ENCODE results near the gene EPB41L5.
"Not testable (repeated sequence)": the region's sequence is repeated elsewhere in the genome, so short reads cannot be mapped to it uniquely, and the experiment has no call there.

Gene EPB41L5

DNA sequence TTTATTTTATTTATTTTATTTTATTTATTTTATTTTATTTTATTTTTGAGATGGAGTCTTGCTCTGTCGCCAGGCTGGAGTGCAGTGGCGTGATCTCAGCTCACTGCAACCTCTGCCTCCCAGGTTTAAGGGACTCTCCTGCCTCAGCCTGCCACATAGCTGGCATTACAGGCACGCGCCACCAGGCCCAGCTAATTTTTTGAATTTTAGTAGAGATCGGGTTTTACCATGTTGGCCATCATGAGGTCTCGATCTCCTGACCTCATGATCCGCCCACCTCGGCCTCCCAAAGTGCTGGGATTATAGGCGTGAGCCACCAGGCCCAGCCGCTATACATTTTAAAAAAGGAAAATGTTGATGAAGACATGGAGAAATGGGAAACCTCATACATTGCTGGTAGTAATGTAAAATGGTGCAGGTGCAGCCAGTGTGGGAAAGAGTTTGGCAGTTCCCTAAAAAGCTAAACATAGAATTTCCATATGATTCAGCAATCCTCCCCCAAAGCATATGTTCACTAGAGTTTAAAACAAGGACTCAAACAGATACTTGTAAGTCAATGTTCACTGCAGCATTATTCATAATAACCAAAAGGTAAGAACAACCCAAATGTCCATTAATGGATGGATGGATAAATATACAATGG is 187.1 kb downstream of the EPB41L5 start:
- not testable (repeated sequence) for DNase-seq (ENCODE audit: low read depth)

DNA sequence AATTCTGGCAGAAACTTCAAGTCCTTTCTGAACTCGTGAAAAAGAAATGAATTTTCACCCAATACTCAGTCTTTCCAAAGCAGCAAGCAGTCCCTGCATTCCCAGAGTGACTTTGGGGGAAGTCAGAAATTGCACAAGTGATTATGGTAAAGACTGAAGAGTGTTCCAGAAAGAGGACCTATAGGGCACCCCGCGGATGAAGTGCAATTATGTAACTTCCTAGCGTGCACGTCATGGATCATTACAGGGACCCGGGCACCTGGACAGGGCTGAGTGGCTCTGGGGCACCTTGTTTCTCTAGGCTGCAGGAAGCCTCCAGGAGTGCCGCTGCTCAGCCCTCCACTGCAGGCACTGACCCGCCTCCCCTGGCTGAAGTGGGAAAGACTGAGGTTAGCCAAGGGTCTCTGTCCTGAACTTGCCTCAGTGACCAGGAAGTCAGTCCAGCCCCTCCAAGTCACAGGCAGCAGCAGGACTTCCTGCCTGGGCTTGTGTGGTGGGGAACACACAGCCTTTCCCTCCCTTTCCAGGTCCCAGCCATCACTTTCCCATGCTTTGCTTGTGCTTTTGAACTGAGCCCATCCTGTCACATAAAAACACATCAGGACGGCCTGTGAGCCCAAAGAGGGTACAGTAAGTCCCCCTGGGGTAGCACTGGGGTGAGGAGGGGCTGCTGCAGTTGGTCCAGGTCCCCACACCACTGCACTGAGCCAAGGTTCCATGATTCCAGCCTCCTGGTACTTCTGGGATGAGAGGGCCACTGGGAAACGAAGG is 190.6 kb downstream of the EPB41L5 start:
- no peak for DNase-seq (ENCODE audit: low read depth)

DNA sequence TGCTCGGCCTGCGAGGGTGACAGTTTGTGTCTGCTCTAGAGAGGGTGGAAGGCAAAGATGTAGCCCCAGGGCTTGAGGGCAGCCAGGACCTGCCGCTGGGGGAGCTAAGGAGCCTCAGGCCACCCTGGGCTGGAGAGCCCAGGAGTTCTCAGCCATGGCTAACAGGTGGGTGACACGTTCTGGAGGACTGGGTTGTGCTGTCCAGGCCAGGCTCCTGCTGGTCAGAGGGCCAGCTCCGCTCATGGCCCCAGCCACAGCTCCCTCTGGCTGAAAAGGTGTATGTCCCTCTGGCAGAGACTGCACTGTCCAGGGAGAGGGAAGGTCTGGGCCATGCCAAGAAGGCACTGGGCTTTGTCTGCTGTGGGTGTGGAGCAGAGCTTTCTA is 191.1 kb downstream of the EPB41L5 start:
- DNase-seq (ENCODE audit: low read depth), result no peak

DNA sequence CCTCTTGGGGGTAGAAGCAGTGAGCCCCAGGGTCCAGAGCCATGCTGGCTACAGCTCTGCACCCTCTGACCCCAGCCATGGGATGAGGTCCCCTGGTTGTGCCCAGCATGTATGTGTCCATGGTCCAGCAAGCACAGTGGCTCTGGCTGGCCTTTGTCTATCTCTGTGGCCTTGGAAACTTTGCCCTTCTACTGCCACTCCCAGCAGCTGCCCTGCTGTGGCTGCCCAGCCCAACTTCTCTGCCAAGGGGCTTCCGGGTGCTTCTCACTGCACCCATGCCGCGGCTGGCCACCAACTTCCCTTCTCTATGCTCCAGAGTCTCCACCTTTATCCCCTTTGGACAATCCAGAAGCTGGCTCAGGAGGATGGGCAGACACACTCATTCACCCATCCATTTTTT is 191.5 kb downstream of the EPB41L5 start:
- no peak for DNase-seq (ENCODE audit: low read depth)

DNA sequence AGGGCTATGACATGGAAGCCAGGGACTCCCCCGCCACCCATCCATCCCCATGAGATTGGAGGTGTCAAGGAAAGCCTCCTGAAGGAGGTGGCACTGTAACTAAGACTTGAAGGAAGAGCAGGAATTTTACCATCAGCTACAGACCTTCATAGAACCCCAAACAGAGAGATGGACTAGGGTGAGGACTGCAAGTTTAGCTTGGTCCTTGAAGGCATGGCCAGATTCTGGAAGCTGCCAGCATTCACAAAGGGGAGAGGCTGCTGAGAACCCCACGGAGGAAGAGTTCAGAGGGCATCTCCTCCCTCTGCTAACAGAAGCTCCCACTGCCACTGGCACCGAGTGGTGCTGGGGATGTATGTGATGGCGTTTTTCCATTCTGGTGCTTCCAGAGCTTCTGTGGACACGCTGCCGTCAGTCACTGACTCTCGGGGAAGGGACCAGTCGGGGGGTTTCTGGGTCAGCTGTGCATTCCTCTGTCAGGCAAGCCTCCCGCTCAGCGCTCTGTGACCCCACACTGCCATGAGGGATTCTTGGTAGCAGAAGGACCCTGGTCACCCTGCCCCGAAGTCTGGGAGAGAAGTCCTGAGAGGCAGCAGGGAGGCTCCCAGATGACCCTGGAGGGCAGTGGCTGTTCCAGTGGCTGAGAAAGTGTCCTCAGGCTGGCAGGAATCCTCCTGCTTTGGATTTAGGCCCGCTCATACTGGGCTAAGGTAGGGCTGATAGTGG is 192.2 kb downstream of the EPB41L5 start:
- DNase-seq (ENCODE audit: low read depth), result no peak

DNA sequence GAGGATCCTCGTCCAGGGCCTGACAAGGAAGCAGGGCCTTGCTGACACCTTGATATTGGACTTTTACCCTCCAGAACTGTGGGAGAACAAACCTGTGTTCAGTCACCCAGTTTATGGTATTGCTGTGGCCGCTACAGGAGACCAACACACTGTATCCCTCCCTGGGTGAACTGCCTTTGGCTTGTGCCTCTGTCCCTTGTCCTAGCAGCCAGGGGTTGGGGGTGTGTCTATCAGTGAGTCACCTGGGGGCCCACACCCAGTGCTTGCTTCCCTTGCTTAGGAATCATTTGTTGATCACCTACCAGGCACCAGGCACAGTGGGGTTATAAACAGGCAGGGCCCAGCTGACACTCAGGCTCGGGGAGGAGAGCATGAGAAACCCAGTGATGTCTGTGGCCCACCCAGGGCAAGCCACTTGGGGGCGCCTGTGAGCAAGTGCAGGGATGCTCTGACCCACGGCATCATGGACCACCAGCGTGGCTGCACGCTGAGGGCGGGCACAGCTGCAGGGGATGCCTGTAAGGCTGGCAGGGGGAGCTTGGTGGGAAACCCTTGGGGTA is 193.2 kb downstream of the EPB41L5 start:
- DNase-seq (ENCODE audit: low read depth), result peak; percentile 31

DNA sequence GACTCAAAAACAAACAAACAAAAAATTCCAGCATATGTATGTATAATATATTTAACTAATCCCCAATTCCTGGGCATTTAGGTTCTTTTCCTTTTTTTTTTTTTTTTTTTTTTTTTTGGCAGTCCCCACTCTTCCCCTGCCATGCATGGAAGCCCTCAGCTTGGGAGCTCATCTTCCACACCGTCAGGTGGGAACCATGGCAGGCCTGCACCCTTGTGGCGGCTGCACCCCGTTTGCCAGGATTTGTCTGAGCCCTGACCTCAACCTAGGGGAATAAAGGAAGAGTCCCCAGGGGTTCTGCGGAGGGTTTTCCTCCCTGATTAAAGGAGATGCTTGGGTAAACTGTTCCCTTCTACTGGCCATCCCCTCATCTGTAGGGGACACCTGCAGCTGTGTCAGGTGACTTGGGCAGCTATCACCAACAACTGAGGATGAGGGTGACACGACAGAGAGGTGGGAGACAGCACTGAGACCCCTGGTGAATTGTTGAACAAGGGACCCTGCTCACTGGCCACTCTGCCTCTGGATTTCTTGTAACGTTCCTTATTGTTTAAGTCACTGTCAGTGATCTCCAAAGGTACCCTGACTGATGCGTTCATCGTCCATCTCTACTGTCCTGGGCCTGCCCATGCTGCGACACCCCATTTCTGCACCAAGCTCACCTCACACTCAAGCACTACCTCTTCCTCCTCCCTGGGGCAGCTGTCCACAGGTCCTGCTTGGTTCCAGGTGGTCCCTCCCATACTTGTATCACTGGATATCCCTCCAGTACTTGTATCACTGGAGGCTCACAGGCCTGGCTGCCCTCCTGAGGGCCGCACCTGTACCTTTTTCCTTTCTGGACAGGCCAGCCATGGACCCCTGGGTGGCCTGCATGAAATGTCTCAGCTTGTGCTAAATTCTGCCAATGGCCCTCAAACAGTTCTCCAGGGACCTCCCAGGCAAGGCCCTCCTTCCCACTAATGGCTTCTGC is 195.8 kb downstream of the EPB41L5 start:
- no peak for DNase-seq (ENCODE audit: low read depth)

DNA sequence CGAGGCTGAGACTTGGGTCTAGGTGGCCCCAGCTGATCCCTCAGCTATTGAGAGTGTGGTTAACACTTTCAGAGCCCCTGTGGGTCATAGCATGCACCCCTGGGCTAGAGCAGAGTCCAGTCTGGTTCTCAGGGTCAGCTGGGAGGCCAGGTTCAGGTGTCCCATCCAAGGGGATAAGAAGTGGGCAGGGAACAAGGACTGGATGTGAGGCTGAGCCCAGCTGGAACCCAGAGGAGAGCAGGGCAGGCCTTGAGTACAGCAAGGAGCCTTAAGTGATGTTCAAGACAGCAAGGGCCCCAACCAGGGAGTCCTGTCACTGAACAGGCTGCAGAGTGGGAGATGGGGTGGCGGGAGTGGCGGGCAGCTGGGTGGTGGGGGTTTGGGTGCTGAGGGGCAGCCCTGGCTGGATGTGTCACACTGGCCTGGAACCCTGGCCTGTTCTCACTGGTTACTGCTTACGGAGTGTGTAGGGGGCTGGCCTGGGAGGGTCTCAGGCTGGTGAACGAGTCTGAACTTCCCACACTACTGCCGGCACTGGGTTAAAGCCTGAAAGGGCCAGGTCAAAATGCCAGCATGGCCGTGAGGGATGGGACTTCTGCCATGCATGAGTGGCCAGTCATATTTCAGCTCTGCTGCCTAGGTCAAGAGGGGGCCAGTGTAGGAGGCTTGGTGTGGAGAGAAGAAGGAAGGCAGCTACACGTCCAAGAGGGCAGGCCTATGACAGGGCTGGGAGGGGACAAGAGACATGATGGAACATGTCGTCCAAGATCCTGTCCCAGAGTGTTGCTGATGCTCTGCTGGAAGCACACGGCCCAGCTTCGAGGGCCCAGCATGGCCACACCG is 196.8 kb downstream of the EPB41L5 start:
- DNase-seq (ENCODE audit: low read depth), result no peak

DNA sequence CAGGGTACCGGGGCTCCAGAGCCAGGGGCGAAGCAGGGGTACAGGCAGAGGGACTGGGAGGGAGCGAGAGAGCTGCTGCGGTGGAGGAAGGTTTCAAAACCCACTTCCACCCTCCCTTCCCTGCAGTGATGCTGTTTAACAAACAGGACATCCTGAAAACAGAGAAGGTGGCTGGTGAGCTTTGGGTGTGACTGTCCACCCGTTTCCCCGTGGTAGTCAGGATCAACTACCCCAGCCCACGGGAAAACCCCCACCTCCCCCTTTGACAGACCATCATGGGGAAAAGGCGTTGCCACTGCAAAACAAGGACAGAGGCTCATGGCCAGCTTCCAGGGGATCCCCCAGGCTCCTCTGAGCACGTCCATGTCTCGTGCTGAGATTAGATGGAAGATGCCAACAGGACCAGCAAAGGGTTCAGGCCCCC is 197.4 kb downstream of the EPB41L5 start:
- DNase-seq (ENCODE audit: low read depth), result no peak

DNA sequence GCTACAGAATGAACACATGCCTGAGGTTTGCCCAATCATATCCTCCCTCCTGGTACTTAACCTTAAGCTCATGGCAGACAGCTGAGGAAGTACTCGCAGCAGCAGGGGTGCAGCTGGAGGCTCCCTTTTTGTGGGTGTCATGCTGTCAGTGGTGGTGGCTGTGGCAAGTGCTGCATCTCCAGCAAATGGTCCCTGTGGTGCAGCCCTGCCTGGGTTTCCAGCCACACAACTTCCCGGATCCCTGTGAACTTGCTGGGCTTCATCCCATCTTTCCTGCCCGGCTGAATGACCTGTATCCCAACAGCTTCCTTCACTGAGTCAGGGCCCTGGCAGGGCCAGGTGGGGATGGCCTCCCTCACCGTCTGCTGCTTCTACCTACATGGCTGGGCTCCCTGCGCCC is 205.3 kb downstream of the EPB41L5 start:
- DNase-seq (ENCODE audit: low read depth), result no peak

DNA sequence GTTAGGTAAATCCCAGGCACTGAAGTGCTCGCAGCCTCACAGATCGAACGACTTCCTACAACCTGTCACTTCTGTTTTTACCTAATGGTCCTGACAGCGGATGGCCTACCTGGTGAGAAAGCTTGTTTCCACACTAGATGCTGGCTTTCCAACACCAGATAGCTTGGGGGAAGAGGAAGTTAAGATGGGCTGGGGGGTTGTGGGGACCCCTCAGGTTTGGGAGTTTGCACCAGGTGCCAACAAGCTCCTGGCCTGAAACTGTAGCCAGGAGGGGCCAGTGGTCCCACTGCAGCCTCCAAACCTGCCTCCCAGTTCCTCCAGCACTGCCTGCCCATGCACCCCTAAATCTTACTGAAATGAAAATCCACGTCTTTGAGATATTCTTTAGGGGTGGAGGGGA is 206.4 kb downstream of the EPB41L5 start:
- no peak for DNase-seq (ENCODE audit: low read depth)

DNA sequence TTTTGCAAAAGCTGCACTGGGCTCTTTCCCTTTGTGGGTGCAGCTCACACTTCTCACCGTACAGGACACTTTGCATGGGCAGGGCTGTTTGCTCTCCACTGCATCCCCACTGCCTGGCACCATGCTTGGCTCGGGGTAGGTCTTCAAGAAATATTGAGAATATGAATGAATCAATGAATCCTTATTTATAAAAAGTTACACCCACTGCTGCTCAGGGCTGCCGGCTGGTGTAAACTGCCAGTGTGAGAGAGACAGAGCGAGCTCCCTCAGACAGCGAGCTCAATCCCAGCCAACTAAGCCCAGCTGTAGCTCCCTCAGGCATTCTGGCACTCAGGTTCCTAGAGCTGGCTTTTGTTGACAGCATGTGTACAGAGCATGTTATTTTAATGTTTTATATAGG is 206.9 kb downstream of the EPB41L5 start:
- no peak for DNase-seq (ENCODE audit: low read depth)

DNA sequence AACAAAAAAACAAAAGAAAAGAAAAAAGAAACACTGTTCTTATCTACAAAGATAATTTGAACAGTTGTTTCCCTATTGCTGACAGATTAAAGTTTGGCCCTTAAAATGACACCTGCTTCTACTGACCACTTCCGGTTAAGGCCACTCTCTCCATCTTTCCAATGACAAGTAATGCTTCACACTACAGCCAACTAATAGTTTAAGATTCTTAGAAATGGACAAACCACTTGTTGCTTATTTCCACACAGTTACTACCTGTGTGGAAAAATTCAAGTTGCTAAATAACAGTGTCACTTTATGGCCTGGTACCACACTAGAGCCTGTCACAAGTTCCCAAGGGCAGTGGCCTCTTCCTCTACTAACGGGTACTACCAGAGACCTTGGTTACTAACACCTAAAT is 207.9 kb downstream of the EPB41L5 start:
- no peak for DNase-seq (ENCODE audit: low read depth)

DNA sequence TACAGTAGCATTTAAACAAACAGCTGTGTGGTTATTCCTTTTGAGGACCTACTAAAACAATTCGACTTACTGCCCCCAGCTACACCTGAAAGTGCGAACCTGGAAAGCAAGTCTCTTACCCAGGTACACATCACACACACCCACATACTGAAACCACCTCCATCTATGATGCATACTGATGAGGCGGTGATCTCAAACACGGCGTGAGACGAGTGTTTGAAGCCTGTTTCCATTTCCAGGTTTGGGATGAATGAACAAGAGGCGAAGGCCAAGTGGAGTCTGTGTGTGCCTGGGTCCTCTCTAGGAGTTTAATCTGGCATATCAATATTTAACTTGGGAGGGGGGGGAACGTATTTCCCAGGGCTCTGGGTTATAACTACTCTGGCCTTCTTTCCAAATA is 208.7 kb downstream of the EPB41L5 start:
- DNase-seq (ENCODE audit: low read depth), result no peak

DNA sequence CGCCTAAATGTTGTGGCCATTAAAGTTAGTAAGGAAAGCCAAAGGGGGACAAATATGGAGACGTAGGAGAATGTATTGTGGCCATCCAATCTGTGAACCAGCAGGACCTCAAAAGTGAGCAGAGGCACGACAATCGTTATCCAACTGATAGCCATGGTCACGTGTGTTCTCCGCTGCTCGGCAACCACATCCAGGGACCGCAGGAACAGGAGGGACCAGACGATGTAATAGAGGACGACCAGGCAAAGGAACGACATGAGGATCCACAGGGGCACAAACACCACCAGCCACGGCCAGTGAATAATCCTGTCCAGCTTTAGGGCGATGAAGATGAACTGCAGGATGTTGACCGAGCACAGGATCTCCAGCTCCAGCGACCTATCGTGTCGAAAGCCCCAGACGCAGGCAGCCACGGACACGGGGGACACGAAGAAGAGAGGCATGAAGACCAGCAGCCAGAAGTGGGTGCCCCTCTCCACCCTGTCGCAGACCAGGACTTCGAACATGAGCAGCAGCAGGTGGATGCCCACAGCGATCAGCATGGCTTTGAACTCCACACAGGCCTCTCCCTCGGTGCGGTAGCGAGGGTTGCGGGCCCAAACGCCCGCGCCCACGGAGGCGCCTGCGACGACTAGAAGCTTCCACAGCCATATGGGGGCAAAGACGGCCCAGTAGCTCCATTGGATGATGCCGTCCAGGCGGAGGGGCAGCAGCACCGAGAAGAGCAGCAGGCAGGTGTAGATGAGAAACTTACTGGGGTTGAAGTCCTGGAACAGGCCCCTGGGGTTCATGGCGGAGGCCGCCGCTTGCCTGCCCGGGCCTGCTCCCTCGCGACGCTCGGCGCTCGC is 209.5 kb downstream of the EPB41L5 start:
- DNase-seq (ENCODE audit: low read depth), result no peak

DNA sequence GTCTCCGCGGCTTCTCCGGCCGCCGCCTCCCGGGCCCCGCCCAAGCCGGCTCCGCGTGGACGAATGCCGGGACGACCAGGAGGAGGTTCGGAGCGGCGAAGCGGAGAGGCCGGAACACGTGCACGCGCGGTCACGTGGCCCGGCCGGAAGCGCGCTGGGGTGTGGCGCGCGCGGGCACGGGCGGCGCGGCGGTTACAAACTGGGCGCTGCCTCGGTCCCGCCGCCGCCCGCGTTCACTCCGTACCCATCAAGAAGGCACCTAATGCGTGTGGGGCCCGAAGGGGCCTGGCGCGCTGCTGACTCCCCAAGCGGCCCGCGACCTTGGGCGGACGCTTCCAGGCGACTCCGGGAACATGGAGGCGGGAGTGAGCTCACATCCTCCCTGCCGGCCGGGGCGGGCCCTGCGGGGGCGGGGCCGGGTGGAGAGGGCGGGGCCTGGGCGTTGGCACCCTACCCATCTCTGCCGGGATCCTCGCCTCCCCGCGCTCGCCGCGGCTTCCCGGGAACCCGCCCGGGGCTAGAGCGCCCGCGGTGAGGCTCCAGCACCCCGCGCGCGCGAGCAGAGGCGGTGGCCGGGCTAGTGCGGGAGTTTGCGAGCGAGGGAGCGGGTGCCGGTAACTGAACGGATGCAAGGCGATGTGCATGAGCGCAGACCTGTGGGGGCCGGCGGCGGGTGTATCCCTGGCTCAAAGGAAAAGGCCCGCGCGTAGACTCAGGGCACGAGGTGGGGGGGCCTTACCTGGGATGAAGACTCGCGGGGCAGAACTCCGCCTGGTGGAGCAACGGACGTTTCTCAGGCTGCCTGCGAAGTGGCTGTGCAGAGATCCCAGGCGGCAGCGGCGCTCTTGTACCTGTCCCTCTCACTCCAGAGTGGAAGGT is 210.4 kb downstream of the EPB41L5 start, which contains the start of gene TMEM185B:
Gene TMEM185B (minus strand): TSS at position 367 of the 879 bp plus-strand sequence. CDS start 424 bp downstream, outside the sequence.
- DNase-seq (ENCODE audit: low read depth), result peak; percentile 85

DNA sequence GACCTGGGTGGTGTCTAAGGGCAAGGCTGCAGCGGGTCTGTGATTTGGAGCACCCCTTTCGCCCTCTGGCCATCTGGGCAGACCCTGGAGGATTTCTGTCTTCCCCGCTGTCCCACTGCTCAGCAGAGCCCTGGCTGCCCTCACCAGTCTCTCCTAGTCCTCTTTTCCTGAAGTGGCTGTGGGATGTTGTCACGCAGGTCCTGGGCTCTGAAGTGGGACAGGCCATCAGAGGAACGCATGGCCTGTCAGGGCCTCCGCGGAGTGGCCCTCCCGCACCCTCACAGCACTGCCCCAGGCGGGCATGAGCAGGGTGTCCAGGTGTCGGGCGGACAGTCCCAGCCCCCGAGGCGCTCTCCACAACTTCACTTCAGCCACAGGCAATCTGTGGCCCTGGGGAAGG is 211.4 kb downstream of the EPB41L5 start:
- DNase-seq (ENCODE audit: low read depth), result no peak

DNA sequence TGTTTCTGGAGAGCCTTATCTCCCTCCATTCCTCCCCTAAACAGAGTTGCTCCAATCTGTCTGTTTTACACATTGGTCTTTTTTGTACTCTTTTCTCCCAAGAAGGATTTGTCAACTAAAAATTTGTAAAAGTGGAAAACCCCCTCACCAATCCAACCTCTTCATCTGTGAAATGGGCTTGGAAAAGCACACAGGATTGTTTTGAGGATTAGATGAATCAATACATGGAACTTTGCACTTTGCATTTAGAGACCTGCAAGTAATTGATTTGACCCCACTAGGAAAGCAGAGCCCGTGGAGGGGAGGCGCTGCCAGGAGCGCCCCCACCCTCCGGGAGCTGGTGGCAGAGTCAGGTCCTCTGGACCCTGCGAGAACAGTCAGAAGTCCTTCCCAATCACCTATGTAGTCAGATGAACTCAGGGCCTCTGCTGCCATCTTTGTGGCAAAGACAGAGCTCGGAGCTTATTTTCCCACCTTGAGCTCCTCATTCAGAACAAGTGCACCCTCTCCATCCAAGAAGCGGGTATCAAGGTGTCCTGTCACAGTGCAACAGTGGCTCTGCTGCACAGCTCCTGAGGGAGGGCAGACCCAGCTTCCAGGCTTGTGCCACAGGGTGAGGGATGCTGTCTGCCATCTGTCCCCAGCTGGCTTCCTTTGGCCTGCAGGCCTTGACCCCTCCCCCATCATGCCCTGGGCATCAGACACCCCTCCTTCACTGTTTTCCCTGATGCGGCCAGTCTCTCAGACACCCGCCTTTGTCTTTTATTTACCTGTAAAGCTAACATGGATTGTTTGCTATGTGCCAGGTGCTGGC is 212.1 kb downstream of the EPB41L5 start:
- no peak for DNase-seq (ENCODE audit: low read depth)

All from stimulated activated CD8-positive, alpha-beta memory T cell treated with anti-CD3 and anti-CD28 coated beads, Interleukin-4, amount 100 ng/mL, for 24 hours (primary cell).